ENCODE results near the gene COL23A1. TPM values are rescaled to one million over a fixed set of nuclear protein-coding genes. Genes with fewer than 3 reads are reported as not detected.
"Not testable (repeated sequence)": the region's sequence is repeated elsewhere in the genome, so short reads cannot be mapped to it uniquely, and the experiment has no call there.

COL23A1 gene
- total and polyA plus RNA-seq, 2 of the 13 experiments (the other 11 are each of a cell fraction or from before 2014, with no cell fraction given) = not detected

DNA sequence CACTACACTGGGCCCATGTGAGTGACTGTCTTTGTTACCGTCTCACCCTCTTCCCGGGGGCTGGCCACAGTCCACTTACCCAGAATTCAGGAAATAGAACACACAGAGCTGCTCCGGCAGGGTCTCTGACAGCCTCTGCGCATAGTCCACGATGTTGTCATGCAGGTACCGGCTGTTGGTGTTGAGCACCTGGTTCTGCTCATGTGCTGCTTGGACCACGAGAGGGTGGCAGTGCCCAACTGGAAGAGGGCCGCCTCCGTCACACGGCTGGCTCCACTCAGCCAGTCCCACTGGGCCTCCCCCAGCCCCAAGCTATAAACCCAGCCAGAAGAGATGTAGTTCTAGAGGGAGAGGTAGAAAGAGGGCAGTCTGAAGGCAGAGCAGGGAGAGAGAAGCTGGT, 360.3 kb downstream of the COL23A1 start:
- no peaks in the 10 kb centered on the region for H3K9me3 ChIP-seq (ENCODE audit: low read length)
- ChIA-PET CTCF (ENCODE audit: low intra/inter-chr PET ratio, low total read pairs) (no interaction called here), POLR2A (interaction anchor here (1.5 kb wide), 1 partner anchor 20 kb away, joined by 5 read pairs; no protein-coding TSS in a partner anchor)
- 97% methylated on average over 10 of the region's 10 CpGs for WGBS (ENCODE audit: low lambda C conversion rate)
- H3K9ac ChIP-seq (ENCODE audit: insufficient read depth, low read depth, low read length) = no peak overlapping the region
- H3K36me3 ChIP-seq (replicated peaks in 1 of 2; ENCODE audit: control insufficient read depth in 1 of 2, insufficient read depth in 2 of 2, low read length in 2 of 2) = peaks cover 14 to 25% of the 10 kb centered on the region in 2 experiments; a peak in 4 of 5 replicates
- no peaks in the 10 kb centered on the region for H3K27me3 ChIP-seq (ENCODE audit: control insufficient read depth in 1 of 2, insufficient read depth in 2 of 2, low read length in 2 of 2)
- H2AFZ ChIP-seq (ENCODE audit: low read length) = no peak overlapping the region
- no peak for DNase-seq (ENCODE audit: low spot score)
- peaks cover 48% of the 10 kb centered on the region for H3K4me1 ChIP-seq (ENCODE audit: insufficient read depth, low read length)
- peaks cover 20% of the 10 kb centered on the region for H3K79me2 ChIP-seq (ENCODE audit: insufficient read depth, low read length)
- in situ Hi-C loops (cut with HindIII; ENCODE audit: extremely low pct_ligation_motif_present, low pct_unique_long_range_greater_than_20kb) (no loop called here), intact Hi-C loops (cut with micrococcal nuclease; ENCODE audit: unreplicated experiment) (no loop called here)
- ATAC-seq = no peak
- H3K4me2 ChIP-seq (ENCODE audit: low read depth, low read length) = no peak overlapping the region
- no peak for TF ChIP-seq ATF7 (IDR thresholded peaks at IDR 0.05)
- no peak for TF ChIP-seq ATF7 (CRISPR knock-in tag; IDR thresholded peaks at IDR 0.05)
- TF ChIP-seq CSRNP1 (CRISPR knock-in tag; IDR thresholded peaks at IDR 0.05) = 0 out of 2 replicates have a peak, but pooled peaks have one; percentile 32
- no peak for TF ChIP-seq ZNF83 (CRISPR knock-in tag; IDR thresholded peaks at IDR 0.05; ENCODE audit: borderline replicate concordance)
- TF ChIP-seq AGO2 (optimal IDR thresholded peaks at IDR 0.05; ENCODE audit: low read depth, low read length) = peak; percentile 37
- FAIRE-seq = no peak
- H3K27ac ChIP-seq (ENCODE audit: extremely low read length, insufficient read depth, low read length) = no peak overlapping the region
- no peaks in the 10 kb centered on the region for H4K20me1 ChIP-seq (ENCODE audit: insufficient read depth, low read length)
- no peak overlapping the region for H3K4me3 ChIP-seq (replicated peaks in 1 of 3; ENCODE audit: insufficient read depth in 1 of 3, low read depth in 2 of 3, low read length in 3 of 3)
- no TSS peak for BruUV-seq (replicated peaks)

DNA sequence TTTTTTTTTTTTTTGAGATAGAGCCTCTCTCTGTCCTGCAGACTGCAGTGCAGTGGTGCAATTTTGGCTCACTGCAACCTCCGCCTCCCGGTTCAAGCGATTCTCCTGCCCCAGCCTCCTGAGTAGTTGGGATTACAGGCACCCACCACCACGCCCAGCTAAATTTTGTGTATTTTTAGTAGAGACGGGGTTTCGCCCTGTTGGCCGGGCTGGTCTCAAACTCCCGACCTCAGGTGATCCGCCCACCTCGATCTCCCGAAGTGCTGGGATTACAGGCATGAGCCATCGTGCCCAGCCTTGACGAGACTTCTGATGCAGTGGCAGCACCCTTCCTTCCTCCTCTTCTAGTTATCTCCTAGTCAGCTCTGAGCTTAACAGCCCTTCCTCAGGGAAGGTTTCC, 361.1 kb downstream of the COL23A1 start:
- H3K9ac ChIP-seq (ENCODE audit: insufficient read depth, low read depth, low read length); H3K27ac ChIP-seq (ENCODE audit: extremely low read length, insufficient read depth, low read length); H3K4me2 ChIP-seq (ENCODE audit: low read depth, low read length); H3K9me3 ChIP-seq (ENCODE audit: low read length); H2AFZ ChIP-seq (ENCODE audit: low read length); ATAC-seq; H3K4me3 ChIP-seq (replicated peaks in 1 of 3; ENCODE audit: insufficient read depth in 1 of 3, low read depth in 2 of 3, low read length in 3 of 3); FAIRE-seq; H3K27me3 ChIP-seq (ENCODE audit: control insufficient read depth in 1 of 2, insufficient read depth in 2 of 2, low read length in 2 of 2); POLR2A ChIA-PET; H4K20me1 ChIP-seq (ENCODE audit: insufficient read depth, low read length); DNase-seq (ENCODE audit: low spot score); intact Hi-C loops (cut with micrococcal nuclease; ENCODE audit: unreplicated experiment); BruUV-seq (replicated peaks); CTCF ChIA-PET (ENCODE audit: low intra/inter-chr PET ratio, low total read pairs); in situ Hi-C loops (cut with HindIII; ENCODE audit: extremely low pct_ligation_motif_present, low pct_unique_long_range_greater_than_20kb): not testable (repeated sequence)
- H3K36me3 ChIP-seq (replicated peaks in 1 of 2; ENCODE audit: control insufficient read depth in 1 of 2, insufficient read depth in 2 of 2, low read length in 2 of 2) = peaks cover 14 to 29% of the 10 kb centered on the region in 2 experiments; a peak in 4 of 5 replicates
- peaks cover 20% of the 10 kb centered on the region for H3K79me2 ChIP-seq (ENCODE audit: insufficient read depth, low read length)
- peaks cover 40% of the 10 kb centered on the region for H3K4me1 ChIP-seq (ENCODE audit: insufficient read depth, low read length)
- 93% methylated on average over 13 of the region's 13 CpGs for WGBS (ENCODE audit: low lambda C conversion rate)
